ENCODE data around the gene NOP56. TPM values are rescaled to one million over a fixed set of nuclear protein-coding genes. Genes with fewer than 3 reads are reported as not detected.

The NOP56 gene
- total and polyA plus RNA-seq, 2 of the 4 experiments (the other 2 are of a cell fraction) = 189 to 231 TPM

- H3K56ac ChIP-seq (ENCODE audit: extremely low read depth, insufficient read depth, low read length) = no peak overlapping the region
- no peak overlapping the region for H3K9ac ChIP-seq (ENCODE audit: low read depth, low read length)
- BruUV-seq (replicated peaks) = no TSS peak
- CTCF ChIA-PET = no interaction called here
- TF ChIP-seq CTCF (conservative IDR thresholded peaks at IDR 0.05; ENCODE audit: low read depth, low read length) = no peak
- no peak for TF ChIP-seq USF2 (IDR thresholded peaks at IDR 0.05; ENCODE audit: low read depth, low read length)
- TF ChIP-seq FOS (IDR thresholded peaks at IDR 0.05; ENCODE audit: low read depth, low read length) = no peak
- TF ChIP-seq, protein P1, sequence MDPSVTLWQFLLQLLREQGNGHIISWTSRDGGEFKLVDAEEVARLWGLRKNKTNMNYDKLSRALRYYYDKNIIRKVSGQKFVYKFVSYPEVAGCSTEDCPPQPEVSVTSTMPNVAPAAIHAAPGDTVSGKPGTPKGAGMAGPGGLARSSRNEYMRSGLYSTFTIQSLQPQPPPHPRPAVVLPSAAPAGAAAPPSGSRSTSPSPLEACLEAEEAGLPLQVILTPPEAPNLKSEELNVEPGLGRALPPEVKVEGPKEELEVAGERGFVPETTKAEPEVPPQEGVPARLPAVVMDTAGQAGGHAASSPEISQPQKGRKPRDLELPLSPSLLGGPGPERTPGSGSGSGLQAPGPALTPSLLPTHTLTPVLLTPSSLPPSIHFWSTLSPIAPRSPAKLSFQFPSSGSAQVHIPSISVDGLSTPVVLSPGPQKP (IDR thresholded peaks at IDR 0.05; ENCODE audit: borderline replicate concordance, low read depth, low read length) = no peak
- TF ChIP-seq BHLHE40 (IDR thresholded peaks at IDR 0.05; ENCODE audit: low read depth, low read length) = no peak
- TF ChIP-seq CHD1 (IDR thresholded peaks at IDR 0.05; ENCODE audit: low read depth, low read length) = no peak
- TF ChIP-seq CEBPB (IDR thresholded peaks at IDR 0.05; ENCODE audit: low read depth, low read length) = no peak
- TF ChIP-seq NFE2L2 (IDR thresholded peaks at IDR 0.05; ENCODE audit: low read depth, low read length) = no peak
- no peak for TF ChIP-seq MAFK (IDR thresholded peaks at IDR 0.05; ENCODE audit: low read depth, low read length)
- TF ChIP-seq POLR2A (IDR thresholded peaks at IDR 0.05; ENCODE audit: low read depth, low read length) = no peak
- TF ChIP-seq MXI1 (IDR thresholded peaks at IDR 0.05; ENCODE audit: borderline replicate concordance, low read depth, low read length) = no peak
- TF ChIP-seq RAD21 (IDR thresholded peaks at IDR 0.05; ENCODE audit: low read length) = no peak
- TF ChIP-seq SMC3 (IDR thresholded peaks at IDR 0.05; ENCODE audit: low read depth, low read length) = no peak
- no peak for TF ChIP-seq MAZ (IDR thresholded peaks at IDR 0.05; ENCODE audit: borderline replicate concordance, low read depth, low read length)
- peaks cover 12% of the 10 kb centered on the region for H3K9me1 ChIP-seq (ENCODE audit: insufficient read depth, low read length)
- no peak overlapping the region for H4K91ac ChIP-seq (ENCODE audit: insufficient read depth, low read depth, low read length)
- H4K8ac ChIP-seq (ENCODE audit: low read depth in 2 of 2, low read length in 2 of 2) = no peak overlapping the region
- no peak overlapping the region for H3K4ac ChIP-seq (ENCODE audit: low read depth, low read length)
- H2BK20ac ChIP-seq (ENCODE audit: low read depth, low read length) = no peak overlapping the region
- H3K27ac ChIP-seq (ENCODE audit: insufficient read depth, low read length) = no peak overlapping the region
- H3K79me1 ChIP-seq (ENCODE audit: low read depth in 1 of 2, low read length in 2 of 2) = peaks cover 33 to 61% of the 10 kb centered on the region in 2 experiments
- no peak overlapping the region for H3K4me2 ChIP-seq (ENCODE audit: low read depth, low read length)
- no peaks in the 10 kb centered on the region for H3K9me3 ChIP-seq (ENCODE audit: control insufficient read depth, insufficient read depth, low read length)
- peaks cover 3% of the 10 kb centered on the region; the same call in 1 of the 2 replicates for H3K4me1 ChIP-seq (ENCODE audit: control insufficient read depth, insufficient read depth, low read length)
- H2BK120ac ChIP-seq (ENCODE audit: low read depth, low read length) = no peak overlapping the region
- no peak overlapping the region for H2BK15ac ChIP-seq (ENCODE audit: low read depth, low read length)
- no peak overlapping the region for H3K4me3 ChIP-seq (ENCODE audit: insufficient read depth, low read depth, low read length)
- no peak for DNase-seq
- in situ Hi-C loops (cut with MboI; ENCODE audit: low sequenced_read_pairs) = no loop called here
- H3K23ac ChIP-seq (ENCODE audit: low read depth, low read length) = no peak overlapping the region
- POLR2A ChIA-PET (ENCODE audit: unreplicated experiment) = no interaction called here
- H3K18ac ChIP-seq (ENCODE audit: low read depth, low read length) = no peak overlapping the region
- H2AFZ ChIP-seq (replicated peaks; ENCODE audit: low read length, poor library complexity) = no peak overlapping the region
- ATAC-seq (ENCODE audit: low read depth) = no peak
- no peak overlapping the region for H3K14ac ChIP-seq (replicated peaks; ENCODE audit: low read depth, low read length)
- H4K5ac ChIP-seq (ENCODE audit: low read depth, low read length) = no peak overlapping the region
- no peak overlapping the region for H2AK9ac ChIP-seq (replicated peaks; ENCODE audit: low read depth, low read length, poor library complexity)
- WGBS, 2 experiments (ENCODE audit: extremely low coverage in 2 of 2, insufficient read length in 1 of 2) = 82% methylated on average over 4 of the region's 10 CpGs; no CpG with 5 or more reads in 1 of the 2 experiments
- no peaks in the 10 kb centered on the region for H3K27me3 ChIP-seq (ENCODE audit: control insufficient read depth, insufficient read depth, low read length)
- intact Hi-C loops (cut with micrococcal nuclease) = no loop called here
- H2AK5ac ChIP-seq (ENCODE audit: low read depth, low read length) = no peak overlapping the region
- no peak overlapping the region for H2BK5ac ChIP-seq (ENCODE audit: low read depth, low read length, poor library complexity, severe bottlenecking)
- dilution Hi-C loops (cut with HindIII; ENCODE audit: low sequenced_read_pairs, unreplicated experiment) = no loop called here
- peaks cover 66% of the 10 kb centered on the region for H3K36me3 ChIP-seq (ENCODE audit: control insufficient read depth, insufficient read depth, low read length)
- peaks cover 41% of the 10 kb centered on the region for H4K20me1 ChIP-seq (ENCODE audit: insufficient read depth, low read length)
These were observed 7.1 kb downstream of the NOP56 start for GRCh38 chr20:2659547-2659946.
